MCF 10A (cell line): ENCODE data around the gene SP9. TPM values are rescaled to one million over a fixed set of nuclear protein-coding genes. Genes with fewer than 3 reads are reported as not detected.

Source experiments
- BruUV-seq: library from RNA; stranded (reverse); fragments of 400-500 nt; replicated peaks from 2 replicates; lab custom pipeline; 2021; lab: Mats Ljungman, UMichigan
- CTCF ChIA-PET: fragments of 300-600 bp; sonication (Branson Sonifier 250); formaldehyde crosslinking; extraction: SDS; loops from one replicate; lab custom pipeline; 2021; ENCODE audit warnings: antibody characterized with exemption, inconsistent platforms; lab: Yijun Ruan, JAX
- POLR2A ChIA-PET: fragments of 300-600, 350-650 bp; sonication (Branson Sonifier 250); formaldehyde crosslinking; extraction: SDS; loops from one replicate; lab custom pipeline; 2020; ENCODE audit warnings: antibody characterized with exemption, inconsistent platforms; lab: Yijun Ruan, JAX
- DNase-seq: peaks from one replicate; pipeline ENCODE4 v3.0.0-alpha.2; 2018; ENCODE audit not compliant: unreplicated experiment
- H3K27ac Mint-ChIP-seq: one replicate; pipeline ENCODE4 v1.8.0; 2022; ENCODE audit warnings: mild to moderate bottlenecking, low read depth, mixed read lengths; ENCODE audit not compliant: unreplicated experiment
- H3K27me3 Mint-ChIP-seq: one replicate; pipeline ENCODE4 v1.8.0; 2022; ENCODE audit warnings: mixed read lengths; ENCODE audit not compliant: insufficient read depth, unreplicated experiment
- H3K36me3 Mint-ChIP-seq: one replicate; pipeline ENCODE4 v1.8.0; 2022; ENCODE audit warnings: mild to moderate bottlenecking, moderate library complexity, mixed read lengths; ENCODE audit not compliant: insufficient read depth, unreplicated experiment
- H3K4me1 Mint-ChIP-seq: one replicate; pipeline ENCODE4 v1.8.0; 2022; ENCODE audit warnings: mixed read lengths; ENCODE audit not compliant: insufficient read depth, unreplicated experiment
- H3K4me3 Mint-ChIP-seq: one replicate; pipeline ENCODE4 v1.8.0; 2022; ENCODE audit warnings: mild to moderate bottlenecking, moderate library complexity, mixed read lengths; ENCODE audit not compliant: unreplicated experiment
- H3K9me3 Mint-ChIP-seq: one replicate; pipeline ENCODE4 v1.8.0; 2022; ENCODE audit warnings: mixed read lengths; ENCODE audit not compliant: unreplicated experiment
- CTCF ChIP-seq: fragments of 200-600 bp; IDR thresholded peaks from one replicate; pipeline ENCODE4 v1.8.0; 2022; ENCODE audit warnings: antibody characterized with exemption, mild to moderate bottlenecking; ENCODE audit not compliant: unreplicated experiment
- intact Hi-C: fragments of 100-400 bp; cut with micrococcal nuclease; formaldehyde crosslinking; loops from 2 replicates; pipeline ENCODE4 v1.14.1; 2022
- total RNA-seq: library from RNA; stranded (reverse); gene quantifications from 2 replicates; pipeline ENCODE4 v1.2.3, GENCODE V29; 2022

SP9 gene
- total RNA-seq, 1 experiment from 2014 or later: not detected

GRCh38 chr2:174385201-174385600 lies 50.4 kb downstream of the SP9 start:
- intact Hi-C loops: no loop called here
- H3K9me3 Mint-ChIP-seq: no peaks in the 10 kb centered on the region
- H3K4me3 Mint-ChIP-seq: no peak overlapping the region
- no peaks in the 10 kb centered on the region for H3K4me1 Mint-ChIP-seq
- ChIA-PET CTCF (no interaction called here), POLR2A (interaction anchor here (3.6 kb wide), 1 partner anchor 10 kb away, joined by 22 read pairs; the partner anchor contains the start of gene SCRN3)
- H3K27ac Mint-ChIP-seq: no peak overlapping the region
- no TSS peak for BruUV-seq
- TF ChIP-seq CTCF: no peak
- DNase-seq: no peak
- H3K27me3 Mint-ChIP-seq: no peaks in the 10 kb centered on the region
- peaks cover 81% of the 10 kb centered on the region for H3K36me3 Mint-ChIP-seq

Other genes starting within 250 kb of the SP9 start
- 169 and 224 TPM in 2 replicates for gene OLA1, start 86.4 kb upstream of the SP9 start, total RNA-seq
- gene SCRN3, start 60.8 kb downstream of the SP9 start, total RNA-seq: 27.3 and 28.2 TPM in 2 replicates
- gene GPR155, start 152.1 kb downstream of the SP9 start, total RNA-seq: 1.9 and 3.3 TPM in 2 replicates